Hepatocyte (in vitro differentiated cells): ENCODE measurements around the gene HIF1A. TPM values are rescaled to one million over a fixed set of nuclear protein-coding genes. Genes with fewer than 3 reads are reported as not detected.

Experiments
- DNase-seq: peaks from one replicate; pipeline ENCODE4 v3.0.0-alpha.2; 2016; ENCODE audit warnings: low spot score
- H2AFZ ChIP-seq: fragments of 200-600 bp; sonication (generic); 2 replicates; pipeline ENCODE4 v1.6.0; 2016; ENCODE audit warnings: antibody characterized with exemption, mild to moderate bottlenecking
- H3K27ac ChIP-seq: fragments of 200-600 bp; sonication (generic); 2 replicates; pipeline ENCODE4 v1.5.1; 2016; ENCODE audit warnings: mild to moderate bottlenecking
- H3K27me3 ChIP-seq: fragments of 200-600 bp; sonication (generic); 2 replicates; pipeline ENCODE4 v1.6.1; 2016
- H3K36me3 ChIP-seq: fragments of 200-600 bp; sonication (generic); replicated peaks from 2 replicates; pipeline ENCODE4 v1.5.1; 2016; ENCODE audit warnings: low read depth; ENCODE audit not compliant: insufficient read depth
- H3K4me1 ChIP-seq: fragments of 200-600 bp; sonication (generic); 2 replicates; pipeline ENCODE4 v1.5.1; 2016; ENCODE audit warnings: mild to moderate bottlenecking, moderate library complexity; ENCODE audit not compliant: insufficient read depth
- H3K4me2 ChIP-seq: fragments of 200-600 bp; sonication (generic); 2 replicates; pipeline ENCODE4 v1.6.0; 2016
- H3K4me3 ChIP-seq: fragments of 200-600 bp; sonication (generic); 2 replicates; pipeline ENCODE4 v1.5.1; 2016; ENCODE audit warnings: mild to moderate bottlenecking
- H3K79me2 ChIP-seq: fragments of 200-600 bp; sonication (generic); 2 replicates; pipeline ENCODE4 v1.6.0; 2017; ENCODE audit warnings: mild to moderate bottlenecking
- H3K9me2 ChIP-seq: fragments of 200-600 bp; sonication (generic); replicated peaks from 2 replicates; pipeline ENCODE4 v1.6.0; 2017; ENCODE audit warnings: mild to moderate bottlenecking; ENCODE audit not compliant: insufficient read depth
- H3K9me3 ChIP-seq: fragments of 200-600 bp; sonication (generic); 2 replicates; pipeline ENCODE4 v1.5.1; 2016; ENCODE audit warnings: low read depth, mild to moderate bottlenecking
- H4K20me1 ChIP-seq: fragments of 200-600 bp; sonication (generic); 2 replicates; pipeline ENCODE4 v1.6.0; 2016; ENCODE audit warnings: mild to moderate bottlenecking; ENCODE audit not compliant: insufficient read depth, poor library complexity, severe bottlenecking
- CTCF ChIP-seq: fragments of 200-600 bp; sonication (generic); IDR thresholded peaks from 2 replicates; pipeline ENCODE4 v1.5.1; 2016; ENCODE audit warnings: antibody characterized with exemption, mild to moderate bottlenecking; ENCODE audit not compliant: poor library complexity
- EZH2 ChIP-seq: fragments of 200-600 bp; sonication (generic); IDR thresholded peaks from 2 replicates; pipeline ENCODE4 v1.6.1; 2016; ENCODE audit warnings: antibody characterized with exemption, mild to moderate bottlenecking, borderline replicate concordance
- EZH2phosphoT487 ChIP-seq: fragments of 200-600 bp; sonication (generic); IDR thresholded peaks from one replicate; pipeline ENCODE4 v1.6.1; 2018; ENCODE audit warnings: antibody characterized with exemption, mild to moderate bottlenecking, low read depth, moderate library complexity; ENCODE audit not compliant: unreplicated experiment, severe bottlenecking
- WGBS: methylation state at CpG from one replicate; pipeline ENCODE4 v1.1.6; 2016; ENCODE audit warnings: low lambda C conversion rate; ENCODE audit errors: missing lambda C conversion rate; 5-methylcytosine and 5-hydroxymethylcytosine counted together
- polyA plus RNA-seq: library from polyadenylated mRNA; unstranded; fragments of >200 nt; fragmentation: Nextera tagmentation; extraction: Ambion mirVana; gene quantifications from 2 replicates; pipeline ENCODE4 v1.2.1, GENCODE V29; 2016
- total RNA-seq: library from RNA; depleted of rRNA; stranded (reverse); fragments of >200 nt; gene quantifications from 2 replicates; pipeline ENCODE4 v1.2.3, GENCODE V29; 2014

HIF1A gene
- total and polyA plus RNA-seq, 2 experiments from 2014 or later, result 169 to 285 TPM

- DNase-seq, result no peak
- H3K9me3 ChIP-seq, result no peaks in the 10 kb centered on the region
- no peak overlapping the region for H3K4me2 ChIP-seq
- no peaks in the 10 kb centered on the region for H3K27me3 ChIP-seq
- H2AFZ ChIP-seq, result no peak overlapping the region
- WGBS, result 75% methylated on average over 3 of the region's 3 CpGs
- no peak for TF ChIP-seq EZH2phosphoT487
- TF ChIP-seq EZH2, result no peak
- no peak for TF ChIP-seq CTCF
- H4K20me1 ChIP-seq, result no peaks in the 10 kb centered on the region
- H3K79me2 ChIP-seq, result no peaks in the 10 kb centered on the region
- H3K4me3 ChIP-seq, result no peak overlapping the region
- no peaks in the 10 kb centered on the region for H3K4me1 ChIP-seq
- no peak overlapping the region for H3K27ac ChIP-seq
- H3K36me3 ChIP-seq, result no peaks in the 10 kb centered on the region
- H3K9me2 ChIP-seq, result no peaks in the 10 kb centered on the region
These were observed 24.2 kb upstream of the HIF1A start for GRCh38 chr14:61671082-61671481.

GRCh38 chr14:61672796-61673195 lies 22.5 kb upstream of the HIF1A start:
- H2AFZ ChIP-seq, result no peak overlapping the region
- H3K27ac ChIP-seq, result no peak overlapping the region
- H3K27me3 ChIP-seq, result no peaks in the 10 kb centered on the region
- H4K20me1 ChIP-seq, result no peaks in the 10 kb centered on the region
- H3K36me3 ChIP-seq, result no peaks in the 10 kb centered on the region
- DNase-seq, result no peak
- no peaks in the 10 kb centered on the region for H3K4me1 ChIP-seq
- H3K9me2 ChIP-seq, result no peaks in the 10 kb centered on the region
- 80% methylated on average over 7 of the region's 7 CpGs for WGBS
- no peak overlapping the region for H3K4me3 ChIP-seq
- H3K79me2 ChIP-seq, result no peaks in the 10 kb centered on the region
- TF ChIP-seq CTCF, result no peak
- no peak overlapping the region for H3K4me2 ChIP-seq
- no peaks in the 10 kb centered on the region for H3K9me3 ChIP-seq

- Histone ChIP-seq H3K9me2 (no peaks in the 10 kb centered on the region), H3K27me3 (no peaks in the 10 kb centered on the region), H3K4me2 (no peak overlapping the region), H3K27ac (no peak overlapping the region), H3K79me2 (no peaks in the 10 kb centered on the region), H3K4me1 (no peaks in the 10 kb centered on the region), H3K9me3 (no peaks in the 10 kb centered on the region), H4K20me1 (no peaks in the 10 kb centered on the region), H3K4me3 (no peak overlapping the region), H2AFZ (no peak overlapping the region), H3K36me3 (no peaks in the 10 kb centered on the region)
- DNase-seq, result no peak
- 58% methylated on average over 5 of the region's 5 CpGs for WGBS
- TF ChIP-seq EZH2 (no peak), CTCF (no peak), EZH2phosphoT487 (no peak)
These were observed 22.0 kb upstream of the HIF1A start for GRCh38 chr14:61673305-61673704.

- Histone ChIP-seq H2AFZ (no peak overlapping the region), H4K20me1 (no peaks in the 10 kb centered on the region), H3K4me1 (no peaks in the 10 kb centered on the region), H3K4me2 (no peak overlapping the region), H3K79me2 (no peaks in the 10 kb centered on the region), H3K4me3 (no peak overlapping the region), H3K27me3 (no peaks in the 10 kb centered on the region), H3K9me2 (no peaks in the 10 kb centered on the region), H3K27ac (no peak overlapping the region), H3K36me3 (no peaks in the 10 kb centered on the region), H3K9me3 (no peaks in the 10 kb centered on the region)
- no peak for TF ChIP-seq EZH2
- no peak for TF ChIP-seq EZH2phosphoT487
- no peak for TF ChIP-seq CTCF
- WGBS, result 95% methylated on average over 3 of the region's 3 CpGs
- DNase-seq, result no peak
These were observed 20.0 kb upstream of the HIF1A start for GRCh38 chr14:61675291-61675690.
